ENCODE measurements around the gene PMF1.
A peak's percentile ranks its signal among the peaks of the same experiment; 100 is the strongest.

Gene PMF1

DNA sequence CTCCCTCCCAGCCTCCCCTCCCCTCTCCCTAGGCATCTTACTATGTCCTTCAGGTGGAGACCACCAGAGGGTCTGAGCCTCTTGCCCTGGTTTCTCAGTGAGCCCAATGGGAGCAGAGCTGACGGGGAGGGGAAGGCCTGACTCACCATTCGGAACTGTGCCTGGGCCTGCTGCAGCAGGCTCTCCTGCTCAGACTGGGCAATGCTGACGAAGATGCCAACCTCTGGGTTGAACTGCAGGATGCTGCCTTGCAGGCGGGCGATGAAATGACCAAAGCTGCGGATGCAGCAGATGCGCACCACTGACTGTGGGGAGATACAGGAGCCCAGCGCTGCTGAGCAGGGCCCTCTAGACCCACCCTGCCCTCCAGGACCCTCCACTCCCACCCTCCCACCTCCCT is 46.1 kb downstream of the PMF1 start:
- H3K27ac Mint-ChIP-seq, result no peak overlapping the region
- no peaks in the 10 kb centered on the region for H3K27me3 Mint-ChIP-seq
- ATAC-seq (no peak), DNase-seq (no peak)
- H3K4me1 Mint-ChIP-seq, result peaks cover 7% of the 10 kb centered on the region
- H3K9me3 Mint-ChIP-seq, result no peaks in the 10 kb centered on the region
- H3K36me3 Mint-ChIP-seq (ENCODE audit: low read depth), result peaks cover 53% of the 10 kb centered on the region
- no peak overlapping the region for H3K4me3 Mint-ChIP-seq

GRCh38 chr1:156259805-156260204 is 47.0 kb downstream of the PMF1 start:
- H3K27ac Mint-ChIP-seq, result no peak overlapping the region
- H3K9me3 Mint-ChIP-seq, result no peaks in the 10 kb centered on the region
- peaks cover 54% of the 10 kb centered on the region for H3K36me3 Mint-ChIP-seq (ENCODE audit: low read depth)
- no peak overlapping the region for H3K4me3 Mint-ChIP-seq
- DNase-seq, result no peak
- ATAC-seq, result no peak
- no peaks in the 10 kb centered on the region for H3K27me3 Mint-ChIP-seq
- H3K4me1 Mint-ChIP-seq, result peaks cover 7% of the 10 kb centered on the region

DNA sequence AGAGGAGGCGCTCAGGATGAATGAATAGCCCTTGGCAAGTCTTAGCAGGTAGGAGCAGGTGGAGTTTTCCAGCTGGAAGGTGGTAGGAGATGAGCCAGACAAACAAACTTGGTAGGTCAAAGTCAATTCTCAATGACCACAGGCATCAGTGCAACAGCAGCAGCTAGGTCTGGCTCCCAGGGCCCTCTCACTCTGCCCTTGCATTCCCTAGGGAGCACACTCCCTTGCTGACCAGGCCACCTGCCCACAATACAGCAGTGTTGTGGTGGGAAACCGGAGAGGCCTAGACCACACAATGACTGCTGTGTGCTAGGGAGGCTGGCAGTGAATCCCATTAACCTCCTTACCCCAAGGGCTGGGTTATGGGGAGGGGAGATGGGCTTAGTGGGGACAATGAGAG is 48.1 kb downstream of the PMF1 start:
- no peak overlapping the region for H3K4me3 Mint-ChIP-seq
- no peaks in the 10 kb centered on the region for H3K27me3 Mint-ChIP-seq
- ATAC-seq (no peak), DNase-seq (no peak)
- peaks cover 61% of the 10 kb centered on the region for H3K36me3 Mint-ChIP-seq (ENCODE audit: low read depth)
- peak overlapping the region; percentile 46 for H3K27ac Mint-ChIP-seq
- no peaks in the 10 kb centered on the region for H3K9me3 Mint-ChIP-seq
- peaks cover 7% of the 10 kb centered on the region for H3K4me1 Mint-ChIP-seq

DNA sequence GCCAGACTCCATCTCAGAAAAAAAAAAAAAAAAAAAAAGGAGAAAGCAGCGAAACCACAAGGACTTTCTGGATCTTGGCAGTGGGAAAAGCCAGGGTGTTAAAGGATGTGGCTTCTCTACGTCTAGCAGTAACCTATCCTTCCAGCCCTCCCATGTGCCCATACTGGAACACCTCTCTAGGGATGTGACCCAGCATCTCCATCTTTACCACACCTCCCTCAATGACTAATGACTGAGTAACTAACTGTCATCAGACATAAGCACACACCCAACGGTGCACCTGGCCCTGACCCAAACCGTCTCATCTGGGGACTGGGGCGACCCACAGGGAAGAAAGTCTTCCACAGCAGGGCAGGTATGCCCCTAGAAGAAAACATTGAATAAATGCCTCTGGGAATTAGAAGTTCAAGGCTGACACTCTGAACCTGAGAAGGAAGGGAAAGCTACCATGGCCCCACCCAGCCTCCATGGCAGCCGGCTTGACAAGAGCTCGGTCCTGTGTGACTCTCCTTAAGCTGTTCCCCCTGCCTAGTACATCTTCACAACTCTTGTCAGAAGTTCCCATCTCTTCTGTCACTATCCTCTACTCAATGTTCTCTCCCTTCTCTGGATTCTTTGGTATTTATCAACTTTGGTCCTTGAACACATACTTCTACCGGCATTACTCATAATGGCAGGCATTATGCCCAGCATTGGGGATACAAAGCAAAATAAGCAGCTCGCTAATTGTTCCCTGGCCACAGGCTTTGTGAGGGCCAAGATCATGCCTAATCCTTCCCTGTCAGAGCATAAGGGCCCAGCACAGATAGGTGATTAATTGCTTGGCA is 49.9 kb downstream of the PMF1 start:
- no peak overlapping the region for H3K4me3 Mint-ChIP-seq
- no peaks in the 10 kb centered on the region for H3K27me3 Mint-ChIP-seq
- no peak overlapping the region for H3K27ac Mint-ChIP-seq
- H3K9me3 Mint-ChIP-seq, result no peaks in the 10 kb centered on the region
- peaks cover 71% of the 10 kb centered on the region for H3K36me3 Mint-ChIP-seq (ENCODE audit: low read depth)
- no peak for DNase-seq
- ATAC-seq, result peak; percentile 89
- peaks cover 7% of the 10 kb centered on the region for H3K4me1 Mint-ChIP-seq

DNA sequence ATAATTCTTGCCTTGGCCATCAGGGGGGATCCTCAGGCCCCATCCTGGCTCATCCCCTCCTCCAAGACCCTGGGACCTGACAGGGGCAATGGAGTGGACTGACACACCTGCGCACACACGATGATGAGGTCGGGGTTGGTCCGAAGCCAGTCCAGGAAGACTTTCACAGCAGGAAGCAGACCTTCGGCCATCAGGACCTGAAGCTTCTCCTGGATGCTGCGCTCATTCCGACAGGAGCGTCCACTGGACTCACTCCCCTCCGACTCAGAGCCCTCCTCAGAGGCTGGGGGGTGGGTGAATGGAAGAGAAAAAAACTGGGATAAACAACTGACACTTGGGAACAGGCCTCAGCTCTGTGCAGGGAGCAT is 50.5 kb downstream of the PMF1 start:
- no peak overlapping the region for H3K27ac Mint-ChIP-seq
- H3K36me3 Mint-ChIP-seq (ENCODE audit: low read depth), result peaks cover 65% of the 10 kb centered on the region
- DNase-seq (no peak), ATAC-seq (no peak)
- H3K4me3 Mint-ChIP-seq, result no peak overlapping the region
- H3K9me3 Mint-ChIP-seq, result no peaks in the 10 kb centered on the region
- no peaks in the 10 kb centered on the region for H3K27me3 Mint-ChIP-seq
- H3K4me1 Mint-ChIP-seq, result peaks cover 7% of the 10 kb centered on the region

GRCh38 chr1:156266051-156266450 is 53.2 kb downstream of the PMF1 start:
- DNase-seq (no peak), ATAC-seq (no peak)
- H3K4me1 Mint-ChIP-seq, result peaks cover 6% of the 10 kb centered on the region
- peaks cover 53% of the 10 kb centered on the region for H3K36me3 Mint-ChIP-seq (ENCODE audit: low read depth)
- H3K9me3 Mint-ChIP-seq, result no peaks in the 10 kb centered on the region
- no peaks in the 10 kb centered on the region for H3K27me3 Mint-ChIP-seq
- no peak overlapping the region for H3K4me3 Mint-ChIP-seq
- H3K27ac Mint-ChIP-seq, result no peak overlapping the region

- Mint-ChIP-seq H3K4me3 (no peak overlapping the region), H3K36me3 (ENCODE audit: low read depth) (peaks cover 62% of the 10 kb centered on the region), H3K4me1 (no peaks in the 10 kb centered on the region), H3K27ac (no peak overlapping the region), H3K9me3 (no peaks in the 10 kb centered on the region), H3K27me3 (no peaks in the 10 kb centered on the region)
- ATAC-seq (no peak), DNase-seq (no peak)
These were observed 55.5 kb downstream of the PMF1 start for GRCh38 chr1:156268336-156268735.

DNA sequence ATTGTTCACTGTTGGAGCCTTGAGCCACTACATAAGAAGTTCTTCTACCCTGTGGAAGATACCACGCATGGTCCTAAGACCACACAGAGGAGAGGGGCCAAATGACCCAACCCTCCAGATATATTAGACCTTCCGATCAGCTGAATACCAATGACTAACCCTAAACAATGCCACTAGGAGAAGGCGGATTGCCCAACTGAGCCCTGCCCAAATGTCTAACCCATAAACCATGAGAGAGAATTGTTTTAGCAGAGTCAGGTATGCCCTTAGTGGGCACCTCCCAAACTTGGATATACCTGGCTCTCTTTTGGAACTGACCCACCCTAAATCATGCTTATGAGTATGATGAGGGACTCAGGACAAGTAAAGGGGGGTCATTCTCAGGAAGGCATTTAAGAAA is 57.5 kb downstream of the PMF1 start:
- Mint-ChIP-seq H3K4me1 (no peaks in the 10 kb centered on the region), H3K9me3 (no peaks in the 10 kb centered on the region), H3K4me3 (no peak overlapping the region), H3K36me3 (ENCODE audit: low read depth) (peaks cover 69% of the 10 kb centered on the region), H3K27ac (no peak overlapping the region), H3K27me3 (no peaks in the 10 kb centered on the region)
- ATAC-seq, result no peak
- no peak for DNase-seq

DNA sequence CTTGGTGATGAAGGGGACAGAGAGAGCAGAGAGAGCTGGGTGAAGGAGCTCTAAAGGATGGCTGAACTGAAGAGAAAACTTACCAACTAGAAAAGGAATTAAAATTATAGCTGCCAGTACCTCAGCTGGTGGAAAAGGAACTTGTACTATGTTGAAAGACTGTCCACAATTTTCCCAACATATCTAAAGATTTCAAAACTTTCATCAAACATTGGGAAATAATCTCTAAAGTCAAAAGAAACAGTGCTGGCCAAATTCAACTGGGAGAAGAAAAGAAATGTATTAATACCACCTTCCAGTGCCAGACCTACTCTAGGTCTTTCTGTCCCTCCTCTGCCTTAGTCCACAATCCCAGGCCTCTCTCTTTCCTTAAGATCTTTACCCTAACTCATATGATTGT is 63.7 kb downstream of the PMF1 start:
- no peak overlapping the region for H3K27ac Mint-ChIP-seq
- no peak overlapping the region for H3K4me3 Mint-ChIP-seq
- H3K36me3 Mint-ChIP-seq (ENCODE audit: low read depth), result peaks cover 81% of the 10 kb centered on the region
- H3K9me3 Mint-ChIP-seq, result no peaks in the 10 kb centered on the region
- DNase-seq (no peak), ATAC-seq (no peak)
- H3K27me3 Mint-ChIP-seq, result no peaks in the 10 kb centered on the region
- peaks cover 21% of the 10 kb centered on the region for H3K4me1 Mint-ChIP-seq

DNA sequence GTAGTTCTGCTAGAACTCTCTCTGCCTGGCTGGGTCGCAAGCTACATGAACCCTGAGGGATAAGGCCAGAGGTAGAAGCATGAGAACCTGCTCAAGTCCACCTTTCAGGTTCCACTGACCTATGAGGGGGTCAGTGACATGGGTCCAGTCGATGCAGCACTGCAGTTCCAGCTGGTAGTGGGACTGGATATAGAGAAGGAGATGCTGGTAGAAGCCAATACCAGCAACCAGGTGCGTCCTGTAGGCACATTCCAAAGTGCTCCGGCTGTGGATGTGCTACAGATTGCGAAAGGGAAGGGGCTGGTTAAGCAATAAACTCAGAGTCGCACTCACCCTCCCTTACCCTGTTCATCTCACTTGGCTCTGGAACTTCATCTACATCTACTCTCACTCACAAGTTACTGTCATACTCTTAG is 64.2 kb downstream of the PMF1 start:
- Mint-ChIP-seq H3K4me1 (peaks cover 23% of the 10 kb centered on the region), H3K36me3 (ENCODE audit: low read depth) (peaks cover 77% of the 10 kb centered on the region), H3K27me3 (no peaks in the 10 kb centered on the region), H3K27ac (no peak overlapping the region), H3K9me3 (no peaks in the 10 kb centered on the region), H3K4me3 (no peak overlapping the region)
- DNase-seq (no peak), ATAC-seq (no peak)

GRCh38 chr1:156279837-156280236 is 67.0 kb downstream of the PMF1 start:
- Mint-ChIP-seq H3K27me3 (no peaks in the 10 kb centered on the region), H3K4me3 (peak overlapping the region; percentile 95), H3K36me3 (ENCODE audit: low read depth) (peaks cover 51% of the 10 kb centered on the region), H3K9me3 (no peaks in the 10 kb centered on the region), H3K27ac (peak overlapping the region; percentile 42), H3K4me1 (peaks cover 35% of the 10 kb centered on the region)
- ATAC-seq (no peak), DNase-seq (no peak)

DNA sequence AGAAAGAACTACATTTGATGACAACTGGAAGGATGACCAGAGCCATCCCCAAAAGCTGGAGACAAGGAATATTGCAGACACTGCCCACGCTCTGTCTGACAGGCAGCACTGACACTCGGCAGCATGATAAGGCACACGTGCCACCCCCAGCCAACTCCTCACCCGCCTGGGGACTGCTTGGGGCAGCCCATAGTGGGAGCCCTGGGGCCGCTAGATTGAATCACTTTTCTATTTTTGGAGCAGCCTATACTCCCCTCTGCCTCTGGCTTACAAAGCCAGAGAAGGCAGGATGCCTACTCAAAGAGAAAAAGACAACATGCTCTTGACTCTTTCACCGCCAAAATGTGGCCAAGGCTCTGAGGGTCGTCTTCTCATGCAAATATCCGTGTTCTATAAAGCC is 68.5 kb downstream of the PMF1 start:
- peak; percentile 83 for ATAC-seq
- H3K4me3 Mint-ChIP-seq, result peak overlapping the region; percentile 95

DNA sequence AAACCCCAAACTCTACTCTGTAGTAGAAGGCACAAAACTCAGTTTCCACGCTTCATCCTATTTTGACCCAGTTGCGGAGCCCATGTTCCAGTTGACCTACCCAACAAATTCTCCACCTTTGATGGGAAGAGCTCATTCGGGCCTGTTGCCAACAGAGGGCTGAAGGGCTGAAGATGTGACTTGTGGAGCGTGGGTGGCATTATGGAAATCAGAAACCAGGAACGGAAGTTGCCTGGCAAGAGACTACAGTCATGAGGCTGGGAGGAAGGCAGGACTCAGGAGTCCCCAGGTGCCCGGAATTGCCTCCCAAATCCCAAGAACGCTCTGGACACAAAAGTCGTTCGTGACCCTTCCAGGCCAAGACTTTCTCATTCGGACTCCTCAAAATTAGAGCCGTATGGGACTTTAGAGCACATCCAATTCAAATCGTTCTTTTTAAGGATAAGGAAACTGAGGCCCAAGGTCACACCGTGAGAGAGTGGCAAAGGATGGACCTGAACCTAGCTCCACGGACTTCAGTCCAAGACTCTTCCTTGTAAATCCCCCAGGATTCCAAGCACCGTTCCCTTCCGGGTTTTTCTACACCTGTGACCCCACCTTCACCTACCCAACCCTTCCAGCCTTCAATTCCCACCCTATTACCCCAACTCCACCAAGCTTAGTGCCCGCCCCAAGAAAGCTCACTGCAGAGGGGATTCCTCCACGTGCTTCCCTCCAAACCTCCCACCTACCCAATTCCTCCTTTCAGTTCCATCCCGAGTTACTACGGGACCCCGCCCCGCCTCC is 69.1 kb downstream of the PMF1 start:
- ATAC-seq (peak; percentile 18), DNase-seq (peak; percentile 50)
- peaks cover 37% of the 10 kb centered on the region for H3K4me1 Mint-ChIP-seq
- H3K27ac Mint-ChIP-seq, result peak overlapping the region; percentile 90
- peaks cover 35% of the 10 kb centered on the region for H3K36me3 Mint-ChIP-seq (ENCODE audit: low read depth)
- no peaks in the 10 kb centered on the region for H3K27me3 Mint-ChIP-seq
- H3K4me3 Mint-ChIP-seq, result peak overlapping the region; percentile 95
- H3K9me3 Mint-ChIP-seq, result no peaks in the 10 kb centered on the region

More for the DNA sequence above, 68.5 kb downstream of the PMF1 start:
- peak; percentile 64 for DNase-seq
- H3K27ac Mint-ChIP-seq, result peak overlapping the region; percentile 90
- no peaks in the 10 kb centered on the region for H3K27me3 Mint-ChIP-seq
- peaks cover 39% of the 10 kb centered on the region for H3K36me3 Mint-ChIP-seq (ENCODE audit: low read depth)
- no peaks in the 10 kb centered on the region for H3K9me3 Mint-ChIP-seq
- H3K4me1 Mint-ChIP-seq, result peaks cover 37% of the 10 kb centered on the region

DNA sequence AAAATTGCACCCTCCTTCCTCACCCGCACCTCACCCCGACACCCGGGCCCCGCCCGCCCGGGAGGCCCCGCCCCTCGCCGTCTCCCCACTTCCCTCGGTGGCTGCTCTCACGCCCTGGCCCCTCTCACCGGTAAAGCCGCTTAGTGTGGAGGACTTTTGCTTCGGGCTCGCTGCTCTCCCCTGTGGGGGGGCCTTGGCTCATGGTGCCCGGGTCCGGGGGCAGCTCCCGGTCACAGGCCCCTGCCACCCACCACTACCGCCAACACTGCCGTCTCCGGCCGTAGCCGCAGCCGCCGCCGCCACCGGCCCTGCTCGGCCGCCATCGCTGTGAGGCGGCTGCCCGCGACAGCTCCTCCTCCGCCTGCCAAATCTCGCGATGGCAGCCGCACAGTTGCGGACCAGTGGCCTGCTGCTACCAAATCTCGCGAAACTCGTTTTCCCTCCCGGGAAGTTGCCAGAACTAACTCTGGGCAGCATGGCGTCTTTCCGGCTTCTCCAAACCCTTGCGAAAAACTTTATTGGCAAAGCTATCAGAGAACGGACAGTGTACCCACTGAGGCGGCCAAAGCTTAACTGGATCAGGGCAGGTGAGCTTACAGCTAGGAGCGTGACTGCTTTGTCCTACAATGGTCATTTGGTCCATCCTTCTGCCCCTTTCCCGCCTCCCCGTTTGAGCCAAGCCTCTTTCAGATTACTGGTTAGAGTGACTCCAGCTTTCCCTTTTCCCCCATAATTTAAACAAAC is 69.8 kb downstream of the PMF1 start, which contains the start of gene SMG5:
Gene SMG5 (minus strand): TSS at position 347 of the 744 bp plus-strand sequence. CDS start 145 bp downstream, at position 202.
- Mint-ChIP-seq H3K4me1 (peaks cover 37% of the 10 kb centered on the region), H3K27me3 (no peaks in the 10 kb centered on the region), H3K27ac (peak within 1 kb of the TSS; percentile 90), H3K9me3 (no peaks in the 10 kb centered on the region), H3K36me3 (ENCODE audit: low read depth) (peaks cover 29% of the 10 kb centered on the region), H3K4me3 (peak within 1 kb of the TSS; percentile 95)
- DNase-seq, result peak; percentile 96
- ATAC-seq, result peak; percentile 86

Data from activated naive CD8-positive, alpha-beta T cell treated with anti-CD3 and anti-CD28 coated beads, Interleukin-2, amount 50 U/mL, for 24 hours (primary cell).